ENCODE measurements around the gene EDC3.
"Not testable (repeated sequence)": the region's sequence is repeated elsewhere in the genome, so short reads cannot be mapped to it uniquely, and the experiment has no call there.

EDC3 gene

GRCh38 chr15:74664028-74664616 lies 31.7 kb downstream of the EDC3 start:
- DNase-seq (ENCODE audit: low read depth): no peak
- in situ Hi-C loops (cut with HindIII; ENCODE audit: low sequenced_read_pairs): no loop called here
- H3K4me3 ChIP-seq (ENCODE audit: low read depth, low read length): no peak overlapping the region
- TF ChIP-seq, protein P1, sequence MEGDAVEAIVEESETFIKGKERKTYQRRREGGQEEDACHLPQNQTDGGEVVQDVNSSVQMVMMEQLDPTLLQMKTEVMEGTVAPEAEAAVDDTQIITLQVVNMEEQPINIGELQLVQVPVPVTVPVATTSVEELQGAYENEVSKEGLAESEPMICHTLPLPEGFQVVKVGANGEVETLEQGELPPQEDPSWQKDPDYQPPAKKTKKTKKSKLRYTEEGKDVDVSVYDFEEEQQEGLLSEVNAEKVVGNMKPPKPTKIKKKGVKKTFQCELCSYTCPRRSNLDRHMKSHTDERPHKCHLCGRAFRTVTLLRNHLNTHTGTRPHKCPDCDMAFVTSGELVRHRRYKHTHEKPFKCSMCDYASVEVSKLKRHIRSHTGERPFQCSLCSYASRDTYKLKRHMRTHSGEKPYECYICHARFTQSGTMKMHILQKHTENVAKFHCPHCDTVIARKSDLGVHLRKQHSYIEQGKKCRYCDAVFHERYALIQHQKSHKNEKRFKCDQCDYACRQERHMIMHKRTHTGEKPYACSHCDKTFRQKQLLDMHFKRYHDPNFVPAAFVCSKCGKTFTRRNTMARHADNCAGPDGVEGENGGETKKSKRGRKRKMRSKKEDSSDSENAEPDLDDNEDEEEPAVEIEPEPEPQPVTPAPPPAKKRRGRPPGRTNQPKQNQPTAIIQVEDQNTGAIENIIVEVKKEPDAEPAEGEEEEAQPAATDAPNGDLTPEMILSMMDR (IDR thresholded peaks at IDR 0.05; ENCODE audit: low read depth, low read length, missing control alignments): no peak

DNA sequence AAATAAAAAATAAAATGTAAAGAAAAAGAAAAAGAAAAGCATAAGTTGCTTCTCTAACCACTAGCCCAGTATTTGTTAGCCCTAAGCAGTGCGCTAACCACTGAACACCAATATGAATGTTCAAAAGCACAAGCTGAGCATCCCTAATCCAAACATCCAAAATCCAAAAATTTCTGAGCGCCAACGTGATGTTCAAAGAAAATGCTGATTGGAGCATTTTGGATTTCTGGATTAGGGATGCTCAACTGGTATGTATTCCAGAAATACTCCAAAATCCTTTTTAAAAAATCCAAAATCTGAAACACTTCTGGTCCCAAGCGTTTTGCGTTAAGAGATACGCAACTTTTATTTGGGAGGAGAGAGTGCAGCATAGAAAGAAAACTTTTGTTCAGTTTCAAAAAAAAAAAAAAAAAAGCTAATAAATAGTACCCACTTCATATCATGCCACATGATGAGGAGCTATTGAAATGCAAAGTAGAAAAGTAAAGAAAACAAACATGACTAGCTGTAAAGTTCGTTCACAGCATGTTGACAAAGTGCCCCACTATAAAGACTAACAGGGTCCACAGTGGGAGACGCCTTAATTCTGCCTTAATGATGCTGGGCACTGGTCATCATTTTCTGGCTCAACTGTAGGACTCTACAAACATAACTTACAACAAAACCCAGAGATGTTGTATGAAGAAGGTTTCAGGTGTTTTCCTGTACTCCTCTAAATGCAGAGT lies 32.4 kb downstream of the EDC3 start:
- in situ Hi-C loops (cut with HindIII; ENCODE audit: low sequenced_read_pairs): no loop called here
- TF ChIP-seq, protein P1 (IDR thresholded peaks at IDR 0.05; ENCODE audit: low read depth, low read length, missing control alignments): no peak
- no peak overlapping the region for H3K4me3 ChIP-seq (ENCODE audit: low read depth, low read length)
- no peak for DNase-seq (ENCODE audit: low read depth)

- in situ Hi-C loops (cut with HindIII; ENCODE audit: low sequenced_read_pairs): no loop called here
- DNase-seq (ENCODE audit: low read depth): no peak
- TF ChIP-seq, protein P1 (IDR thresholded peaks at IDR 0.05; ENCODE audit: low read depth, low read length, missing control alignments): no peak
- no peak overlapping the region for H3K4me3 ChIP-seq (ENCODE audit: low read depth, low read length)
These were observed 33.6 kb downstream of the EDC3 start for GRCh38 chr15:74662064-74662860.

DNA sequence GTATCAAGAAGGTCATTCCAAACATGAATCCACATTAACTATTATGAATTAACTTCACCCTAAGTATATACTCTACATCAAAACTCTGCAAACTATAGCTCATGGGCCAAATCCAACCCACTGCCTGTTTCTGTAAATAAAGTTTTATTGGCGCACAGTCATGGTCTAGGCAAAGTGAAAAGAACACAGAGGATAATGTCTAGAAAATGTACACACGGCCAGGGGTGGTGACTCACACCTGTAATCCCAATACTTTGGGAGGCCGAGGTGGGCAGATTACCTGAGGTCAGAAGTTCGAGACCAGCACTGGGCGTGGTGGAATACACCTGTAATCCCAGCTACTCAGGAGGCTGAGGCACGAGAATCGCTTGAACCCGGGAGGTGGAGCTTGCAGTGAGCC lies 34.5 kb downstream of the EDC3 start:
- in situ Hi-C loops (cut with HindIII; ENCODE audit: low sequenced_read_pairs); H3K4me3 ChIP-seq (ENCODE audit: low read depth, low read length); DNase-seq (ENCODE audit: low read depth): not testable (repeated sequence)

DNA sequence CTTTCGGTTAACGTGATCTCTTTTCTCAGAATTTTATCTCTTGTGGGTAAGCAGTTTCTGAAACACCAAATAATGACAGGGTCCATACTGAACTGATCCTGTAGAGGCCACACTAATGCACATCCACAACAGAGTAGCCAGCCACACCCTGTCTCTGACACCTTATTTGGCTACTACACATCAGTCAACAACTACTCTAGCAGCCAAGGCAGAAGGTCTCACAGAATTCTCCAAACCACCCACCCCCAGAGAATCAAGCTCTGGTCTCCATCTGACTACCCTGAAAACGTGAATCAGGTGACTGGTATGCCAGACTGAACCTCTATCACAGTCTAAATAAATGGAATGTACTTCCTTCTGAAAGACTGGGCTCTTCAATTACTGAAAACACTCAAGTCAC lies 38.0 kb downstream of the EDC3 start:
- no peak for DNase-seq (ENCODE audit: low read depth)
- TF ChIP-seq, protein P1 (IDR thresholded peaks at IDR 0.05; ENCODE audit: low read depth, low read length, missing control alignments): no peak
- in situ Hi-C loops (cut with HindIII; ENCODE audit: low sequenced_read_pairs): no loop called here
- H3K4me3 ChIP-seq (ENCODE audit: low read depth, low read length): no peak overlapping the region

DNA sequence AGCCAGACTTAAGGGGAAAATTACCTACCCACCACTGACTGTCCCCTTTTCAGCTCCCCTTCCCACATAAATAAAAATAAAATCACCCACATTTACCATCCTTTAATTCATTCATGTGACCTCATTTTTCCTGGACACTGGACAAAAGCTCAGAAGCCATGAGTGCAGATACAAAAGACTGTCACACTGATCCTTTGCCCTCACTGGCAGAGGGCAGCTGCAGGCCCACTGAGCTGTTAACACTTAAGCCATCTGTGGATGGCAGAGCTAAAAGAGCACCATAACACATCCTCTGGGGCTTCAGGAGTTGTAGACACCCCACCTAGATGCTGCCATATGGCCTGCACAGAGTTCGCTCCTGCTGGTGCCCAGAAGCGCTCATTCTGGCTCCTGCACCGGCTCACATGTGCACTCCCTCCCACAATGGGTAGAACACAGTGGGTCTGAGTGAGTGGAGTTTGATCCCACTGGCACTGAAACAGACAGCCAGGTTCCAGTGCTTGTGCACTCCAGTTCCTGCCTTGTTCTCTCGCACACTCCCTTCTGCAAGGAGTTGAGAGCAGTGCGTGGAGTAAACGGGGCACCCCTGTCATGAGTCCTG lies 38.8 kb downstream of the EDC3 start:
- TF ChIP-seq, protein P1 (IDR thresholded peaks at IDR 0.05; ENCODE audit: low read depth, low read length, missing control alignments): no peak
- in situ Hi-C loops (cut with HindIII; ENCODE audit: low sequenced_read_pairs): no loop called here
- DNase-seq (ENCODE audit: low read depth): no peak
- no peak overlapping the region for H3K4me3 ChIP-seq (ENCODE audit: low read depth, low read length)

Data from astrocyte of the cerebellum (primary cell).